Spleen (tissue), 7 donors: ENCODE data around the gene ZNF277.

Experiments
- CTCF ChIP-seq, 11 experiments: fragments of 200-600 bp in 7 of 11; fragments of 450-650 bp in 4 of 11; sonication (generic) in 4 of 11; IDR thresholded peaks in 8 of 11; conservative IDR thresholded peaks in 3 of 11; 1 replicate in 7 of 11; 2 replicates in 4 of 11; pipeline versions ENCODE4 v1.4.0 to v1.8.0; 2016 to 2021; ENCODE audit warnings: antibody characterized with exemption in 11 of 11, inconsistent platforms in 4 of 11, mild to moderate bottlenecking in 1 of 11
- POLR2A ChIP-seq, 3 donors: fragments of 450-650 bp; IDR thresholded peaks; one replicate each; pipeline ENCODE4 v1.5.1; 2017; ENCODE audit warnings: antibody characterized with exemption in 3 of 3, mild to moderate bottlenecking in 1 of 3
- POLR2AphosphoS5 ChIP-seq, 3 donors: sonication (generic); formaldehyde crosslinking; IDR thresholded peaks; one replicate each; pipeline ENCODE4 v1.5.1; 2017; ENCODE audit warnings: antibody characterized with exemption in 3 of 3
- donor health status: DM: no; HTN: no; CAD: no; lungs with moderate emphysema.
- donor health status: DM: no; HTN: no; CAD: no.
- donor health status: DM: no; HTN: no; CAD: no.

GRCh38 chr7:112296432-112296831 lies 89.9 kb downstream of the ZNF277 start:
- TF ChIP-seq POLR2A (IDR thresholded peaks at IDR 0.05) (no peak), CTCF (IDR thresholded peaks at IDR 0.05 in 8 of 11, conservative IDR thresholded peaks at IDR 0.05 in 3 of 11) (no peak), POLR2AphosphoS5 (IDR thresholded peaks at IDR 0.05) (no peak)
